Activated CD4-positive, CD25-positive, alpha-beta regulatory T cell treated with anti-CD3 and anti-CD28 coated beads, Interleukin-2, amount 50 U/mL, for 72 hours (primary cell): ENCODE data around the gene DNAJC27.
"Not testable (repeated sequence)": the region's sequence is repeated elsewhere in the genome, so short reads cannot be mapped to it uniquely, and the experiment has no call there.

Experiments
- DNase-seq: peaks from one replicate; pipeline ENCODE4 v3.0.0; 2021

DNAJC27 gene

DNA sequence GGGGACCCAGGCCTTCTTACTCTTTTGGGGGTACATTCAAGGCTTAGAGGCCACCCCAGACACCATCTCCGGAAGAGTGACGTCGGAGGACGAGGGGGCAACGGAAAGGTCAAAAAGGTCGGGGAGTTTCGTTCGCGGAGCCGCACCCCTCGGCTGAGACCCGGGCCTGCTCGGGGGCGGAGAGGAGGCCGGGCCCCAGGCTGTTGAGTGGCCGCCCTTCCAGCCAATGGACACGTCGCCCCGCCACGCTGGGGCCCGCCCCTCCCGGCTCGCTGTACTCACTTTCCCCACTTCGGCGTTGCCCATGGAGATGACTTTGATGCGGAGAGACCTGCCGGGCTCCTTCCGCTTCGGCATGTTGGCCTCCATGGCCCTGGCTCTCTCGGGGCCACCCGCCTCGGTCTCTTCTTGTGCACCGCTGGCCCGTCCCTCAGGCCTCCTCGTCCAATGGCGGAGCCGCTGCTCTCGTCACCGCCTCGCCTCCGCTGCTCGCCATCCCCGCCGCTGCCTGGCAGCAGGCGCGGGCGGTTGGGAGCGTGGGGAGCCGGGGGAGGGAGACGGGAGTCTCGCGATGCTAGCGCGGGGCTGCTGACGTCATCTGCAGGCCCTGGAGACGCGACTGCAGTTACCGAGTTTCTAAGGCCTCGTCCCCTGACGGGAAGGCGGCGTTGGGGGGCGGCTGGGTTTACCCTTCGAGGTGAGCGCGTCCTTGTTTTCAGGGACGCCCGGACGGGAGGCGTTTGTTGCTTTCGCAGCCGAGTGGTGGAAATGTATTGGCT lies at the start of gene DNAJC27:
TSS of gene DNAJC27 (minus strand) at position 420 of the 779 bp plus-strand sequence. CDS start at position 369, 51 bp downstream.
- DNase-seq = peak; percentile 97

DNA sequence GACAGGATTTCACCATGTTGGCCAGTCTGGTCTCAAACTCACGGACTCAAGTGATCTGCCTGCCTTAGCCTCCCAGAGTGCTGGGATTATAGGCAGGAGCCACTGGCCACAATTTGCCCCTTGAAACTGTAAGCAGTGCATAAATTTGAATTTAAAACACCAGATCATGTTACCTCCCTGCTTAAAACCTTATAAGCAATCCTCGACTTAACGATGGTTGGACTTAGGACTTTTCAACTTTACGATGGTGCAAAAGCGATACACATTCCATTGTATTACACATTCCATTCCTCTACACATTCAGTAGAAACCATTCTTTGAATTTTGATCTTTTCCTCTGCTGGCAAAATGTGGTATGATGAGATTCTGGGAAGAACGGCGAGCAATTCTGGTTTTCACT lies 46.9 kb upstream of the DNAJC27 start:
- no peak for DNase-seq

DNA sequence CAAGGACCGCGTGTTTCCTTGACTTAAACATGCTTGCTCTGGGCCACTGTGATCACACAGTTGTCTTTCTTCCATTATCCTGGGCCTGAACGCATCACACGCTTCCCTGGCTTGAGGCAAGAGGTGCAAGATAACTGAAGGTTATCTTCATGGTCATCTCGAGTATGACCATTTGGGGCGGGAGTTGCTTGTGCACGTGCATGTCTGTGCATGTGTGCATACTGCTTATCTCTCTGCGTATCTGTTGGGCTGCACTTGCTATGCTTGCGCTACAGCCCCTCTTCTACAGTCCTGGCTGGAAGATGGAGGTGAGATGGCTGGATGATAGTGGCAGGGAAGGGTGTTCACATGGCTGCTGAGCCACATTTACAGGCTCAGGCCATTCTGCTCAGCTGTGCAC lies 42.9 kb upstream of the DNAJC27 start:
- DNase-seq = no peak

DNA sequence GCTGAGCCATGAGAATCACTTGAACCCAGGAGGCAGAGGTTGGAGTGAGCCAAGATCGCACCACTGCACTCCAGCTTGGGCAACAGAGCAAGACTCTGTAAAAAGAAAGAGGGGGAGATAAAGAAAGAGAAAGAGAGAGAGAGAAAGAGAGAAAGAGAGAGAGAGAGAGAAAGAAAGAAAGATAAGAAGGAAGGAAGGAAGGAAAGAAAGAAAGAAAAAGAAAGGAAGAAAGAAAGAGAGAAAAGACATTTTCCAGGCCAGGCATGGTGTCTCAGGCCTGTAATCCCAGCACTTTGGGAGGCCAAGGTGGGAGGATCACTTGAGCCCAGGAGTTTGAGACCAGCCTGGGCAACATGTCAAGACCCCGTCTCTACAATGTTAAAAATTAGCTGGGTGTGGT lies 39.6 kb upstream of the DNAJC27 start:
- not testable (repeated sequence) for DNase-seq

DNA sequence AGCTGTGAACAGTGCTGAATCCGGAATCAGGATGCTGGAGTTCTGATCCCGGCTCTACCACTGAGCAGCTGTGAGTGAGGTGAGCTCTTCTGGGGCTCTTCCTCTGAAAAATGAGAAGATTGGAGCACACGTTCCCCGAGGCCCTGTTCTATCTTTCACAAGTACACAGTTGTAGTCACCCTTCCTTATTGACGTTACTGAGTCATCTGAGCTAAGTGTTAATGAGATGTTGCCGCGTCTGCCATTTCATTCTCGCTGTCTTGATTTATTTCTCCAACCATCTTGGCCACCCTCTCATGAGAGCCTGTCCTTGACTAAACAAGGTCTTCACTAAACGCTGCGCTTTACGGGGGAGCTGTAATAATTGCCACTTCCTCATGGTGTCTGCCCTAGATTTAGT lies 38.2 kb upstream of the DNAJC27 start:
- no peak for DNase-seq

DNA sequence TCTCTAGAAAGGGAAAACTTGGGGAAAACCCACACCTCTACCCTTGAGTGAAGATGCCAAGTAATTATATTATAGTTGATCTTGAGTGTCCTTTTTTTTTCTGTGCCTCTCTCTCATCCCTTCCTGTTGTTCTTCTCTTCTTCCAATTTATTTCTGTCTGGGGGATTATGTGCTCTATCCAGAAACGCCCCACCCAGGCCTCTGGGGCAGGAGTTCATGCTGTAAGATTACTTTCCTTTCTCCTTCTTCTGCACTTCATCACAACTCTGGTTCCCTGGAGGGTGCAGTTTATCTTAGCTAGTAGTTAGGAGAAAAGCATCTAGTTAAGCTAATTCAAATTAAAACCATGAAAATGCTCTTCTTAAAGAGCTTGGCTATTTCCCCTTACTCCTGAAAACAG lies 30.3 kb upstream of the DNAJC27 start:
- DNase-seq = no peak

DNA sequence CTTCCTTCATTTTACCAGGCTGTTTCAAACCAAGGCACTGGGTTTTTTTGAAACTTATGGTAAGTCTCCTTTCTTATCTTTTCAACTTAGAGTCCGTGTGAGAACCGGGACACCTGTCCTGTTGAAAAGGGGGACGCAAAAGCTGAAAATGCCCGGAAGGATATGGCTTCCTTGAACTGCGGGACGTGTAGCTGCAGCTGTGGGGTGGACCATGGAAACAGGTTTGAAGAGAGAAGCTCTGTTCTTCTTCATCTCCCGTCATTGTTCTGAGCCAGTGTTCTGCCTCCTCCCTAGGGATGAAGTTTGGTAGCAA lies 29.5 kb upstream of the DNAJC27 start:
- no peak for DNase-seq

DNA sequence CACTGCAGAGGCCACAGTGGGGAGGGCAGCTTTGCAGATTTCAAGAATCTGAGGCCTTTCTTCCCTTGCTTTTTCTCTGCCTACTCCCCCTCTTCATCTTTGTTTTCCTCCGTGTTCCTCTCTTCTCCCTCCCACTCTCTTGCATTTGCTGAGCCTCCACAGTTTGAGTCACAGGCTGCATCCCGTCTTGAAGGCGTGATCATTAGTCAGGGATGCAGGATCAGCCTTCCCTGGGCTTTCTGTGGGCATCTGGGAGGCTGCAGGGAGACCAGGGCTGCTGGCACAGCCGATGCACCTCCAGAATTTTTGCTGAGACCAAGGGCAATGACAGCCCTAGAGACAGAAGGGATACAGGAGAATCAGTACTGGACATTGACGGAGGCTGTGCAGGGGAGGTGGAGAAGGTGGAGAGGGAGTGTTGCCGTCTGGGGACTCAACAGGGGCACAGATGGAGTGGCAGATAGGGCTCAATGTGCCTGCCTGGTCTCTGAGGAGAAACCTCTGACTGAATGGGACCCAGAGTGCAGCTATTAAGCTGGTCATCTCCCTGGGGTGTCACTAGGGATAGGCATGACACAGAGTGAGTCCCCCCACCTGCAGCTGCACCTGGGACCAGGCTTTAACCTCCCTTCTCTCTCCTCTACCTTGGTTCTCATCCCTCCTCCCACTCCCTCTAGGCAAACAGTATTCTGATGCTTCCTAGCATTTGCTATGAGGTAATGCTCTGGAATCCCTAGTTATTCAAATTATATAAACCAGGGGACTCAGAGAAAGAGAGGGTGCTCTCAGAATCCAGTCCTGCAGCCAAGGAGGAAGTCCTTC lies 29.0 kb upstream of the DNAJC27 start:
- no peak for DNase-seq

DNA sequence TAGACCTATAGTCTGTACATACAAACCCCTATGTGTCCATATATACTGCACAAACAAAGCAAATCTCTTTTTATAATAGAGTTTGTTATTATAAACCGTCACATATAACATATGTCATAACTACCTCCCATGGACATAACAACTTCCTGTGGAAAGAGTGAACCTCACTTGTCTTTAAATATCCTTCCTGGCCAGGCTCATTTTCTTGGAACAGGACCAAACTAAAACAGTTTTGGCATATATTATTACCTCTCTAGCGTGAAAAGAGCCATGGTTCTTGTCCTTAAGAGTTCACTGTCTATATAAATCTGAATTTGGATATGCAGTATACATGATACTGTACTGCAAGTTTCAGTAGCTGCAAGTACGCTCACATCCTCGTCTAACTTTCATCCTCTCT lies 28.3 kb upstream of the DNAJC27 start:
- no peak for DNase-seq

DNA sequence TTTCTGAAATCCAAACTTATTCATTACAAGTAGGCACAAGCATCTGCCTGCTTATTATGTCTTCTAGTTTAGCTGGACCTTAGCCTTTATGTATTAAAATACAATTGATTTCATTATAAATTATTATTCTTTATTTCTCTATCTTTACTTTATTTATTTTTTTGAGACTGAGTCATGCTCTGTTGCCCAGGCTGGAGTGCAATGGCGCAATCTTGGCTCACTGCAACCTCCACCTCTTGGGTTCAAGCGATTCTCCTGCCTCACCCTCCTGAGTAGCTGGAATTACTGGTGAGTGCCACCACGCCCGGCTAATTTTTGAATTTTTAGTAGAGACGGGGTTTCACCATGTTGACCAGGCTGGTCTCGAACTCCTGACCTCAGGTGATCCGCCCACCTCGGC lies 27.3 kb upstream of the DNAJC27 start:
- DNase-seq = not testable (repeated sequence)

DNA sequence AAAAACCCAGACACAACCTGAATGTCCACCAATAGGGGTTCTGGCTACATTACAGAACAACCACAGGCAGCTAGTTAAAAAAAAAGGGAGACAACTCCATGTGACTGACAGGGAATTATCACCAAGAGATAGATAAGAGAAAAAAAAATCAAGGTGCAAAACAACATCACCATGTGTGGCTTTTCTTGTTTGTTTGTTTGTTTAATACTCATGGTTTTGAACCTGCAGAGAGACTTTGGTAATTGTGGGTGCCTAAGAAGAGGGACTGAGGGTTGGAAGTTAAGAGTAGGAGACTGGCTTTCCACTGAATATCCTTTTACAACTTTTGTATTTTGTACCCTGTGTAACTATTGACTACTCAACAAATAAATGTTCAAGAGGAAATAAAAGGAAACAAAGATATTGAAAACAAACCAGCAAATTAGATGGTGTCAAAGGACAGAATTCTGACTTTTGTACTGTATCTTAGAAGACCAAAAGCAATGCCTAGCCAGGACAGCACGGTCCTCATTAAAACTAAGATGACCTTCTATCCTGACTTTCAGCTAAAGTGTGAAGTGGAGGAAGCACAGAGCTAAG lies 22.5 kb upstream of the DNAJC27 start:
- DNase-seq = no peak

DNA sequence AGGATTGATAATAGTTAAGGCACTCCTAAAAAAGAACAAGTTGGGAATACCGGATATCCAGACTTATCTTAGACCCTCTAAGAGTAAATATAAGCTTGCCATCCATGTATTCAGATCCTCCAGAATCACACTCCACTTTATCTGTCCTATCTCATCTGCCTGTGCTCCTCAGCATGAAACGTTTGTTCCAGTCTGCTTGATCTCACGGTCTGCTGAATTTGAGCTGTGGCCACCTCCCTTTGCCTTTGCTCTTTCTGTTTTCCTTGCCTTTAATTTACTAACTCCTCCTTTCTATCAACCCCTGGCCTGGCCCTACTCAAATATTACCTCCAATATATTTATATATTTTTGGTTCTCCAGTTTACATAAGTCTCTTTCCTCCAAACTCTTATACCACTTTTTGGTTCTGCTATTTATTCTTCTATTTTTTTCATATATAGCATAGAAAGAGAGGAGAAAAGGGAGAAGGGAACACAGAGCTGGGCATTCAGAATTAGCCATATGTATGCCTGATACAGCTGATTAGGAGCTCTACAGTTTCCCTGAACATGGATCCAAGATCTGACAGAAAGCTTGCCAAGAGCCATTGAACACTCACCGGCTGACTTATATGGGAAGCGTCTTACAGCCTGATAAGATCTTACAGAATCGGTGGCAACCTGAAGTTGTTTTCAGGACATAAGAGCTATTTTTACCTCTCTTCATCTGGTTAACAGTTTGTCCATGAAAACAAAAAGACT lies 21.8 kb upstream of the DNAJC27 start:
- no peak for DNase-seq

DNA sequence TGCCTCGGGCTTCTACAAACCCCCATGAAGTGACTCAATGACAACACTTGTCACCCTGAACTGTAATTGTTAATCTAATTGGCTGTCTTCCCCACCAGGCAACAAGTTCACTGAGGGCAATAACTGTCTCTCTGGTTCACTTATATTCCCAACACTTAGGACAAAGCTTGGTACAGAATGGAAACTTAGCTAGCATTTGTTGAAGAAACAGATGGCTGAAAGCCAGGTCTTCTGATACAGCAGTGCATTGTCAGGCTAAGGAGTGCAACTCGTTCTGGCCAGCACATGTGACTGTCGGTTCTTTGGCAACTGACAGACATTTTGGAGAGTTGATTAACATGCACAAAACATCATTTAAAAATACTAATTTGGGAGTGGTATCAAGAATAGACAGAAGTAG lies 14.6 kb upstream of the DNAJC27 start:
- no peak for DNase-seq

DNA sequence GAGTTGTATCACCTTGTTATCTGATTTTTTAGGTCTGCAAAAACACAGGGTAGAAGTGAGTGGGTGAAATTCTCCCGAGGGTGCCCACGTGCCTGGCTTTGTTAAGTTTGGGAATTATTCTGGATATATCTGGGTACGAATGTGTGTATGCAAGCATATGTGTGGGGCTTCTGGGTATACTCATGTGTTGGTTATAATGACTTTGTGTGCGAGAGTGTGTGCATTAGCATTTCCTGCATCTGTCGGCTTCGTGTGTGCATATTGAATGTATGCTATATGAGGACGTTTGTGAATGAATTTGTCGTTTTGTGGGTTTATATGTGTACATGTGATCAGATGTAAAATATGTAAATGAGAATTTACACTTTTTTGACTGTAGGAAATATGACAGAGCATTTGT lies 13.8 kb upstream of the DNAJC27 start:
- DNase-seq = no peak

DNA sequence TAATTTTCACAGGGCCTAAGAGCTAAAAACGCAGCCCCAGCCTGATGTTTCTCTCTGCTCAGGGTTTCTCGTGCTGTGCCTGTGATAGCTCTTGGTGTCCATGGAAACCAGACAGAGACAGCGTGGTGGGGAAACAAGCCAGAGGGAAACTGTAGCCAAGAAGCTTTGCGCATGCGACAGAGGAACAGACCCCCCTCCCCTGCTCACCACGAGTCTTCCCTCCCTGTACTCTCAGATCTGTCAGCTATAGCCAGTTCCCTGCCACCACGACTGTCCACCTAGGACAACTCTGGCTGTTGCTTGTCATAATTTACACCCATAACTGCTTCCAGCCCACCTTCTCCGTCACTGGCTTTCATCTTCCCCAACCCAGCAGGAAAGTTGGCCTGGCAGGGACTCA lies 13.2 kb upstream of the DNAJC27 start:
- DNase-seq = no peak

DNA sequence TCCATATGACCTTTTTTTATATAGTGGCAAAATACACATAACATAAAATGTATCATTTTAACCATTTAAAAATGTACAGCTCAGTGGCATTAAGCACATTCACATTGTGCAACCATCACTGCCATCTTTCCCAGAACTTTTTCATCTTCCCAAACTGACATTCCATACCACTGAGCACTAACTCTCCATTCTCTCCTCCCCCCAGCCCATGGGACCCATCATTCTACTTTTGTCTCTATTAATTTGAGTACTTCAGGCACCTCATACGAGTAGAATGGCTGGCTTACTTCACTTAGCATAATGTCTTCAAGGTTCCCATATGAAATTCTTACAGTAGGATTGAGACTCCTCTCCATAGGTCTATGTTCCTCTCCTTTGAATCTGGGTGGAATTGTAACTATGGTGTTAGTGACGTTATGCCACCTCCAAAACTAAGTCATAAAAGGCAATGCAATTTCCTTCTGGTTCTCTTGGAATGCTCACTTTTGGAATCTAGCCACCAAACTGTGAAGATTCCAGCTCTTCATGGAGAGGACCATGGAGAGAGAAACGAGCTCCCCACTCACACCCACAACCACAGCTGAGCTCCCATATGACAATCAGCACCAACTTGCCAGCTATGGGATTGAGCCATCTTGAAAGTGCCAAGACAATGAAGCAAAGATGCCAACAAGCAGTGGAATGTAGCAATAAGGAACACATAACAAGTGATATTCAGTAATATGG lies 9.8 kb upstream of the DNAJC27 start:
- DNase-seq = no peak

DNA sequence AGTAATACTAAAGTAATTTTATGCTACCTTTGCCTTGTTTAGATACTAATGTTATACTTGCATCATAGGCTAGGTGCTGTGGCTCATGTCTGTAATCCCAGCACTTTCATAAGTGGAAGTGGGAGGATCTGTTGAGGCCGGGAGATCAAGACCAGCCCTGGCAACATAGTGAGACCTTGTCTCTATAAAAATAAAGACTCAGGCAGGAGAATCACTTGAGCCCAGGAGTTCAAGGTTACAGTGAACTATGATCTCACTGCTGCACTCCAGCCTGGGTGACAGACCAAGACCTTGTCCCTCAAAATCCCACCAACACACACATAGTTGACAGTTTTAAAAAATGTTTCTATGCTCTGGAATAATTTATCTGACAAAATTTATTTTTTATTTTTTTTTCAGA lies 6.9 kb upstream of the DNAJC27 start:
- no peak for DNase-seq

DNA sequence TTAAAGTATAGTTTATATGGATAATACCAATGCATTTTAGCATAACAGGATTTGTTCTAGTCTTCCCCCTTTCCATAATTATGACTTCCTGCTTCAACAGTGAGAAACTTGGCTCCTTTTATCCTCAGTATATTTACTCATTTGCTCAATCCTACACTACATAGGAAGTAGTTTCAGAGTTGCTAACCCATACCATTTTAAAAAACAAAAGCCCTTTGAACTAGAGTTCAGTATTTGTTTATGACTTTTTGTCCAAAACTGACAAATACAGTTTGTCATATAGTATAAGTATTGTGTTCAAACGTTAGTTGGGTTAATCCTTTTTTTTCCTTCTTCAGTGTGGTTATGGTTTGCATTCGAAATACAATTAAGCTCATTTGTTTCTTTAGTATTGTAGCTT lies 5.9 kb upstream of the DNAJC27 start:
- DNase-seq = no peak

DNA sequence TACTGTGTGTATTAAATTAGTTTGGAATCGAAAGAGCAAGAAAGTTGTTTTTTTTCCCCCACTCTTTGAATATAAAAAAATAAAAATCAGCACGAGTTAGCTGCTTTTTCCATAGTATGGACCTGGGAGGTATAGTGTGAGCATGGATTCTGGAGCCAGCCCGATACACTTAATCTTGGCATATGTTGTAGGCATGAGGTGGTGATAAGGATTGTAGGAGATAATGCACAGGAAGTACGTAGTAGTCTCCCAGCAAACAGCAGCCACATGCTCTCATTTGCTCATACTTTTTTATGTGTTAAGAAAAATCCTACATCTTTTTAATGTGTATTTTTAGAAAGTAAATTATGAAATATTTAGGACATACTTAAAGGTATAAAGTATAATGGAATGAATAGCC lies 2.1 kb upstream of the DNAJC27 start:
- DNase-seq = no peak

DNA sequence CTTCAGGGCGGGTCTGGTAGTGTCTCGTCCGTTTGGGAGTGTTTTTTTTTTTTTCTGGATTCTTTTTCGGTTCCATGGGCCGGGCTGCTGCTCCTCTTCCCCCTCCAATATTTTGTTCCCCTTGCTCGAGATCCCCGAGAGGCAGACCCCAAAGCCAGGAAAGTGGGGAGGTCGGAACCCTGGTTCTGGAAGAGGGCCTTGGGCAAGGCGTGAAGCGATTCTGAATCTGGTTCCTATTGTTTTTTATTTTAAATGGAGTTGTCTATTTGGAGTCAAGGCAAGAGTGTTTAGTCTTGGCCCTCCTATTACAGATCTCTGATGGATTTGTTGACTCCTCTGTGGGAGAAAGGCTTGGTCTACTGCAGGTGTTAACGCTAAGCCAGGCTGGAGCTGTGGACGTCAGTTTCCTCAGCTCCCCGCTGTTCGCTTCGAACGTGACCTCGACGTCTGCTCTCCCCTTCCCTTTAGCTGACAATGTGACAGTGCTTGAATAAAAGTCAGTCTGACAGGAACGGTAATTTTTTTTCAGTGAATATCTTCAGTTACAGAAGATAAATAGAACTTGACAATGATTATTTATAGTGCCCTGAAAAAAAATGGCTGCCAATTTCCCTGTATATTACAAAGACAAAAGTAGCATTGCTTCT lies 683 bp upstream of the DNAJC27 start:
- DNase-seq = peak; percentile 47

DNA sequence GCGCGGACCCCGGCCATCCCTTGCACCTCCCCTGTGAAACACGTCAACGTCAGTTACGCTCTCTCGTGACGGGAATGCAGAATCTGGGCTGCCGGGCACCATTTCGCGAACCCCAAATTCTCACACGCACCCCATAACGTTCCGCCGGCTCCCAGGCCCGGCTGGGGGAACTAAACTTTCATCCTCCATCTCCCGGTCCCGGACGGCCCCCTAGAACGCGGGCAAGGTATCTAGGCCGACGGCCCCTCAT lies 544 bp downstream of the DNAJC27 start:
- no peak for DNase-seq

DNA sequence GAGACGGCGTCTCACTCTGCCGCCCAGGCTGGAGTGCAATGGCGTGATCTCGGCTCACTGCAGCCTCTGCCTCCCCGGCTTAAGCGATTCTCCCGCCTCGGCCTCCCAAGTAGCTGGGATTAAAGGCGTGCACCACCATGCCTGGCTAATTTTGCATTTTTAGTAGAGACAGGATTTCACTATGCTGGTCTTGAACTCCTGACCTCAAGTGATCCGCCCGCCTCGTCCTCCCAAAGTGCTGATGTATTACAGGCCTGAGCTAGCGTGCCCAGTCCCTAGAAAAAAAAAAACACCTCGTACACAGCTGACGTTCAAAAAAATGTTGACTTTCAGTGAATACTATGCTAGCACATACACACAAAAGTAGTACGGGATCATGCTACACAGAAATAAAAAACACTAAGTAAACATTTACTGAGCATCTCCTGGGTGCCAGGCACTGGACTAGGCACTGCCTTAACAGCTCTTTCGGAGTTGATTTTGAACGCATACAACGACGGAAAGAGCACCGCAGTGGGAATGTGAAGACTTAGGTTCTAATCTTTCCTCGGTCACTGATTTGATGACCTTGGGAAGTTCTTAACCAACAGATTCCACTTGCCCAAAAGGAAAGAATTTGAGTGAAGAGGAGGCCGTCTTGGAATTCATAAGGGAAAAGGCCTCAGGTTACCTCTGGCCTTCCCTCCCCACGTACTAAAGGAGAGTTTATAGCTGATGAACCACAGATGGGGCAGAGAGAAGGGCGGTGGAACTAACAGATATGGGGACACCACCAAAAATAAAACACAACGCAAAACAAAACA lies 1.1 kb downstream of the DNAJC27 start:
- no peak for DNase-seq
